Muscle of leg (tissue), 16 donors: ENCODE results near the gene LPIN2. TPM values are rescaled to one million over a fixed set of nuclear protein-coding genes. Genes with fewer than 3 reads are reported as not detected.
A peak's percentile ranks its signal among the peaks of the same experiment; 100 is the strongest.

Experiments used
- DNase-seq: peaks from one replicate; pipeline ENCODE4 v3.0.0; 2013
- H3K27ac ChIP-seq: one replicate; pipeline ENCODE4 v1.5.1; 2013; ENCODE audit warnings: mild to moderate bottlenecking, low read length, control low read depth
- H3K27me3 ChIP-seq: one replicate; pipeline ENCODE4 v1.6.1; 2013; ENCODE audit warnings: low read length; ENCODE audit not compliant: control insufficient read depth, insufficient read depth
- H3K36me3 ChIP-seq: one replicate; pipeline ENCODE4 v1.6.1; 2013; ENCODE audit warnings: low read length; ENCODE audit not compliant: control insufficient read depth, insufficient read depth
- H3K4me1 ChIP-seq: one replicate; pipeline ENCODE4 v1.6.1; 2013; ENCODE audit warnings: low read length; ENCODE audit not compliant: control insufficient read depth, insufficient read depth
- H3K4me3 ChIP-seq: one replicate; pipeline ENCODE4 v1.5.1; 2013; ENCODE audit warnings: low read length, control low read depth
- H3K9me3 ChIP-seq: replicated peaks from 2 replicates; pipeline ENCODE4 v1.6.1; 2013; ENCODE audit warnings: low read depth, low read length; ENCODE audit not compliant: control insufficient read depth
- WGBS: methylation state at CpG from one replicate; pipeline ENCODE4 v1.1.5; 2013; ENCODE audit warnings: missing lambda C conversion rate; ENCODE audit not compliant: insufficient coverage; 5-methylcytosine and 5-hydroxymethylcytosine counted together
- long read RNA-seq, 11 donors: transcript quantifications; one replicate each; lab custom pipeline, GENCODE V29; 2026
- polyA plus RNA-seq, 8 donors: library from polyadenylated mRNA; unstranded; fragments of 120-200 nt; gene quantifications; one replicate each; pipeline versions ENCODE4 v1.2.1 to v1.2.3, GENCODE V29; 2013; ENCODE audit warnings: inconsistent platforms in 1 of 8, low replicate concordance in 1 of 8; ENCODE audit not compliant: insufficient read length in 8 of 8, insufficient read depth in 1 of 8
- total RNA-seq: library from RNA; stranded (reverse); fragments of 120-200 nt; gene quantifications from one replicate; pipeline ENCODE4 v1.2.4, GENCODE V29; 2013

Gene LPIN2
- total RNA-seq (15.7 TPM), polyA plus RNA-seq (10 to 100 TPM; 10.6 to 17.8 (median 12.9) TPM)
- long read RNA-seq, donor 1: 0 reads
- long read RNA-seq, donor 2: 0 reads
- long read RNA-seq, donor 3: 0 reads
- long read RNA-seq, donor 4, partial matches to known transcripts: 0 of 1 reads
- long read RNA-seq, donor 4, other reads (novel, unspliced or antisense): 0 of 1 reads
- long read RNA-seq, donor 5, partial matches to known transcripts: 0 of 1 reads
- long read RNA-seq, donor 5, other reads (novel, unspliced or antisense): 0 of 1 reads
- long read RNA-seq, donor 6: 0 reads
- long read RNA-seq, donor 7, partial matches to known transcripts: 0 of 1 reads
- long read RNA-seq, donor 7, other reads (novel, unspliced or antisense): 0 of 1 reads
- long read RNA-seq, donor 8: 0 reads
- long read RNA-seq, donor 9, partial matches to known transcripts: 0 of 1 reads
- long read RNA-seq, donor 9, other reads (novel, unspliced or antisense): 0 of 1 reads
- long read RNA-seq, donor 10, partial matches to known transcripts: 0 of 2 reads
- long read RNA-seq, donor 10, other reads (novel, unspliced or antisense): 0 of 2 reads
- long read RNA-seq, donor 11, partial matches to known transcripts: 0 of 2 reads
- long read RNA-seq, donor 11, other reads (novel, unspliced or antisense): 0 of 2 reads

- H3K36me3 ChIP-seq: peaks cover 7% of the 10 kb centered on the region
- H3K4me3 ChIP-seq: peak within 1 kb of the TSS; percentile 66
- under 1% methylated on average over 69 of the region's 78 CpGs for WGBS
- H3K9me3 ChIP-seq: no peaks in the 10 kb centered on the region
- H3K27ac ChIP-seq: peak within 1 kb of the TSS; percentile 89
- DNase-seq: peak; percentile 99
- peaks cover 19% of the 10 kb centered on the region for H3K4me1 ChIP-seq
- H3K27me3 ChIP-seq: no peaks in the 10 kb centered on the region
These were observed at the start of gene LPIN2 for GRCh38 chr18:3013024-3013804. TSS of gene LPIN2 (minus strand) at chr18:3013144. CDS start at chr18:2960840, 52,304 bp downstream.

- Histone ChIP-seq H3K9me3 (no peaks in the 10 kb centered on the region), H3K36me3 (peaks cover 4% of the 10 kb centered on the region), H3K27me3 (no peaks in the 10 kb centered on the region), H3K4me1 (peaks cover 4% of the 10 kb centered on the region), H3K4me3 (no peak overlapping the region), H3K27ac (no peak overlapping the region)
- no peak for DNase-seq
- 76% methylated on average over 6 of the region's 11 CpGs for WGBS
These were observed 48.8 kb upstream of the LPIN2 start for GRCh38 chr18:3061581-3062312.

DNA sequence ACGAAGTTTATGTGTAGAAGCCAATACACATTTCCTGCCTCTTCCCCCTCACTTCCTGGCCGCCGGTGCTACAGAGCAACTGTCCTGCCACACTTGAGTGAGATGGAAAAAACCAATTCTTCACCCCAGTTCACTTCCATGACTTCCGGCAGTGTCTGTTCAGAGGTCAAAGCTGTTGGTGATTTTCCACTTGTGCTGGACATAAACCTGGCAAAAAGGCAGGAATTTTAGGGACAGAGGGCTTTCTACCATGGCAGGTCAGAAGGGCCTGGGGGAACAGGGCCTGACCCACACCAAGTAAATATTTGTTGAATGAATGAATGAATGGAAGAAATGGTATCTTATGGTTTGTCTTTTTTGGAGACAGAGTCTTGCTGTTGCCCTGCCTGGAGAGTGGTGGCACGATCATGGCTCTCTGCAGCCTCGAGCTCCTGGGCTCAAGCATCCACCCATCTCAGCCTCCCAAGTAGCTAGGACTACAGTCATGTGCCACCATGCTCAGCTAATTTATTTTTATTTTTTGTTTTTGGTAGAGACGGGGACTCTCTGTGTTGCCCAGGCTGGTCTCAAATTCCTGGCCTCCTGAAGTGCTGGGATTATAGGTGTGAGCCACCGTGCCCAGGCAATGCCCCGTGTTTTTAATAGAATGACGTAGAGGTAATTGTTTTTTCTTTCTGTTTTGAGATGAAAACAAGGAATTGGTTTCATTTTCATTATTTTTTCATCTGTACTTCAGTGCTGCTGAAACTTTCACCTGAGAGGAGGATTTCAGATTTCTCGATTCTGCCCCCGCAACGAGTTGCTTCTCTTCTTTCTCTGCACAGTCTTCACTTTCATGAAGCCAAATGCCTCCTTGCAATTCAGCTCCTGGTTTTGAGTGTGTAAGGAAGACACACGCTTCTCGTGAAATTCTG, 48.0 kb upstream of the LPIN2 start:
- H3K4me1 ChIP-seq: peaks cover 4% of the 10 kb centered on the region
- no peaks in the 10 kb centered on the region for H3K27me3 ChIP-seq
- 77% methylated on average over 6 of the region's 15 CpGs for WGBS
- no peaks in the 10 kb centered on the region for H3K9me3 ChIP-seq
- H3K27ac ChIP-seq: peak overlapping the region; percentile 15
- H3K4me3 ChIP-seq: no peak overlapping the region
- H3K36me3 ChIP-seq: no peaks in the 10 kb centered on the region
- DNase-seq: no peak

DNA sequence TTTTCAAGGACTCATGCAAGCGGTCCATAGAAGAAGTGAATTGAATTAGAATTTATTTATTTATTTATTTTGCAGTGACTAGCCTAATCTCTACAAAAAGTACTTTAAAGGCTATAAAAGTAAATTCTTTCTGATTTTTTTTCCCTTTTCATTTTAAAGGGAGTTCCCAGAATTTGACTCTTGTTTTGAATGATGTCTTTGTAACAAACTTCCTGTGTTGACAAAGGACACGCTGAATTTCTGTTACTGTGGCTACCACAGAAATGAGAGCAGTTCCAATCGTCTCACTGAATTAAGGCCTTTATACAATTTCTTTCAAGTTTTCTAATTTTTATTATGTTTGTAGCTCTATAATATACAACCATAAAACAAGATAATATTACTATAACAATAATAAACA, 46.3 kb upstream of the LPIN2 start:
- WGBS: no CpG with 5 or more reads among the region's 3 CpGs
- DNase-seq: peak; percentile 44
- Histone ChIP-seq H3K9me3 (no peaks in the 10 kb centered on the region), H3K36me3 (no peaks in the 10 kb centered on the region), H3K27ac (no peak overlapping the region), H3K4me3 (no peak overlapping the region), H3K27me3 (no peaks in the 10 kb centered on the region), H3K4me1 (peaks cover 4% of the 10 kb centered on the region)

DNA sequence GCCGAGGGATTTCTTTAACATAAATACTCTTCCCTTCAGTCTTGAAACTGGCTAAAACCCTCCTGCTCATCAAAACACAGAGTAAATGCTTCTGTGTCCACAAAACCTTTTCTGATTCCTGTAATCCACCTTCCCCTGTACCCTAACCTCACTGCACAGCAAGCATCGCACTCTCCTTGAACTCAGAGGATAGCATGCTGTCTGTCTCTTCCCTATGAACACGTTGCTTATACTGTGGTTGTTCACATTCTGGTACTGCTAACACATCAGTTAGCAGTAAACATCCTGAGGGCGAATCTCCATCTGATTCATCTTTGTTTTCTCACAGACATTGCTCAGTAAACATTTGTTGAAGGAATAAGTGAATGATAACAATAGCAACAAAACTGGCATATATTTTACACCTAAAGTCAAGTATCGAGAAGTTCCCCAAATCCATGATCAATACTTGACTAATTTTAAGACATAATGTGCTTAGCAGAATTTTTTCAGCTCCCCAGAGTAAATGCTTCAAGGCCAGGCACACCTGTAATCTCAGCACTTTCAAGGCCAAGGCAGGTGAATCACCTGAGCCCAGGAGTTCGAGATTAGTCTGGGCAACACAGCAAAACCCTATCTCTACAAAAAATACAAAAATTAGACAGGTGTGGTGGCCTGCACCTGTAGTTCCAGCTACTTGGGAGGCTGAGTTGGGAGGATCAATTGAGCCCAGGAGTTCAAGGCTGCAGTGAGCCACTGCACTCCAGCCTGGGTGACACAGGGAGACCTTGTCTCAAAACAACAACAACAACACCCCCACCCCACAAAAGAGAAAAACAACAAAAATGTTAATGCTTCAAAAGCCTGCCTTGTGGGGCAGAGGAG, 45.6 kb upstream of the LPIN2 start:
- 84% methylated on average over 3 of the region's 6 CpGs for WGBS
- no peak overlapping the region for H3K4me3 ChIP-seq
- H3K27ac ChIP-seq: no peak overlapping the region
- H3K4me1 ChIP-seq: peaks cover 4% of the 10 kb centered on the region
- DNase-seq: no peak
- H3K36me3 ChIP-seq: no peaks in the 10 kb centered on the region
- no peaks in the 10 kb centered on the region for H3K9me3 ChIP-seq
- H3K27me3 ChIP-seq: no peaks in the 10 kb centered on the region

GRCh38 chr18:3057526-3057925, 44.6 kb upstream of the LPIN2 start:
- no peaks in the 10 kb centered on the region for H3K27me3 ChIP-seq
- H3K4me3 ChIP-seq: no peak overlapping the region
- no peak overlapping the region for H3K27ac ChIP-seq
- 93% methylated on average over 3 of the region's 4 CpGs for WGBS
- H3K9me3 ChIP-seq: no peaks in the 10 kb centered on the region
- no peaks in the 10 kb centered on the region for H3K36me3 ChIP-seq
- H3K4me1 ChIP-seq: no peaks in the 10 kb centered on the region
- no peak for DNase-seq

DNA sequence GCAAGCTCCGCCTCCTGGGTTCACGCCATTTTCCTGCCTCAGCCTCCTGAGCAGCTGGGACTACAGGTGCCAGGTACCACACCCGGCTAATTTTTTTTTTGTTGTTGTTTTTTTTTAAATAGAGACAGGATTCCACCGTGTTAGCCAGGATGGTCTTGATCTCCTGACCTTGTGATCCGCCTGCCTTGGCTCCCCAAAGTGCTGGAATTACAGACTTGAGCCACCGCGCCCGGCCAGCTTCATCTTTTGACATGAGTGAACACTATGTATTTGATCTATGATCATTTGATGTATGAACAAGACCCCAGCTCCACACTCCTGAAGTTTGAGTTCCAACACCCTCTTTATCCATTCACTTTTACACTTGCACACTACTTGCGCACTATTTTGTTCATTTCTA, 43.4 kb upstream of the LPIN2 start:
- DNase-seq: no peak
- Histone ChIP-seq H3K4me1 (no peaks in the 10 kb centered on the region), H3K27me3 (no peaks in the 10 kb centered on the region), H3K9me3 (no peaks in the 10 kb centered on the region), H3K4me3 (no peak overlapping the region), H3K36me3 (no peaks in the 10 kb centered on the region), H3K27ac (no peak overlapping the region)
- WGBS: 100% methylated on average over 1 of the region's 9 CpGs

GRCh38 chr18:3055816-3056215, 42.9 kb upstream of the LPIN2 start:
- H3K36me3 ChIP-seq: no peaks in the 10 kb centered on the region
- H3K27ac ChIP-seq: no peak overlapping the region
- H3K27me3 ChIP-seq: no peaks in the 10 kb centered on the region
- no peaks in the 10 kb centered on the region for H3K9me3 ChIP-seq
- DNase-seq: peak; percentile 69
- H3K4me3 ChIP-seq: no peak overlapping the region
- H3K4me1 ChIP-seq: no peaks in the 10 kb centered on the region
- no CpG with 5 or more reads among the region's 4 CpGs for WGBS
